ENCODE results near the gene CSPG5.
A peak's percentile ranks its signal among the peaks of the same experiment; 100 is the strongest.

CSPG5 gene

GRCh38 chr3:47586746-47587145 is 8.1 kb upstream of the CSPG5 start:
- DNase-seq (ENCODE audit: low spot score), result no peak

GRCh38 chr3:47583320-47584075 is 4.8 kb upstream of the CSPG5 start:
- peak; percentile 20 for DNase-seq (ENCODE audit: low spot score)

GRCh38 chr3:47581835-47582234 is 3.2 kb upstream of the CSPG5 start:
- no peak for DNase-seq (ENCODE audit: low spot score)

- no peak for DNase-seq (ENCODE audit: low spot score)
Measured at GRCh38 chr3:47581422-47581821, 2.8 kb upstream of the CSPG5 start.

- DNase-seq (ENCODE audit: low spot score), result no peak
Measured at GRCh38 chr3:47580481-47580880, 1.8 kb upstream of the CSPG5 start.

GRCh38 chr3:47579875-47580274 is 1.2 kb upstream of the CSPG5 start:
- no peak for DNase-seq (ENCODE audit: low spot score)

GRCh38 chr3:47578119-47578632 is 489 bp downstream of the CSPG5 start:
- DNase-seq (ENCODE audit: low spot score), result no peak

GRCh38 chr3:47577583-47578118 is 1.0 kb downstream of the CSPG5 start:
- no peak for DNase-seq (ENCODE audit: low spot score)

GRCh38 chr3:47573190-47574172 is 5.2 kb downstream of the CSPG5 start:
- DNase-seq (ENCODE audit: low spot score), result no peak

- no peak for DNase-seq (ENCODE audit: low spot score)
Measured at GRCh38 chr3:47571391-47572175, 7.1 kb downstream of the CSPG5 start.

GRCh38 chr3:47568901-47569300 is 9.8 kb downstream of the CSPG5 start:
- no peak for DNase-seq (ENCODE audit: low spot score)

- no peak for DNase-seq (ENCODE audit: low spot score)
Measured at GRCh38 chr3:47567149-47567548, 11.5 kb downstream of the CSPG5 start.

- DNase-seq (ENCODE audit: low spot score), result no peak
Measured at GRCh38 chr3:47566667-47567066, 12.0 kb downstream of the CSPG5 start.

- no peak for DNase-seq (ENCODE audit: low spot score)
Measured at GRCh38 chr3:47565734-47566550, 12.7 kb downstream of the CSPG5 start.

- no peak for DNase-seq (ENCODE audit: low spot score)
Measured at GRCh38 chr3:47556351-47556750, 22.3 kb downstream of the CSPG5 start.

- DNase-seq (ENCODE audit: low spot score), result no peak
Measured at GRCh38 chr3:47554335-47554734, 24.3 kb downstream of the CSPG5 start.

GRCh38 chr3:47553407-47553806 is 25.3 kb downstream of the CSPG5 start:
- no peak for DNase-seq (ENCODE audit: low spot score)

GRCh38 chr3:47542471-47543173 is 36.0 kb downstream of the CSPG5 start:
- no peak for DNase-seq (ENCODE audit: low spot score)

GRCh38 chr3:47541583-47542108 is 37.0 kb downstream of the CSPG5 start:
- DNase-seq (ENCODE audit: low spot score), result no peak

- DNase-seq (ENCODE audit: low spot score), result no peak
Measured at GRCh38 chr3:47540281-47540680, 38.4 kb downstream of the CSPG5 start.

Measured in kidney tubule cell (primary cell).